GM04504 (cell line): ENCODE results near the gene IER3IP1.
"Not testable (repeated sequence)": the region's sequence is repeated elsewhere in the genome, so short reads cannot be mapped to it uniquely, and the experiment has no call there.

Experiments
- DNase-seq: peaks from one replicate; pipeline ENCODE4 v3.0.0-alpha.2; 2012; ENCODE audit warnings: low read depth

IER3IP1 gene

GRCh38 chr18:47175898-47176575 lies at the start of gene IER3IP1:
Gene IER3IP1, minus strand, starts transcription at chr18:47176364. Its CDS starts 87 bp downstream, at chr18:47176277.
- DNase-seq: peak; percentile 71

GRCh38 chr18:47215554-47216138 lies 39.5 kb upstream of the IER3IP1 start:
- DNase-seq: peak; percentile 20

- DNase-seq: no peak
These were observed 33.0 kb upstream of the IER3IP1 start for GRCh38 chr18:47209171-47209570.

- DNase-seq: no peak
These were observed 30.9 kb upstream of the IER3IP1 start for GRCh38 chr18:47206945-47207637.

GRCh38 chr18:47204908-47205522 lies 28.9 kb upstream of the IER3IP1 start:
- DNase-seq: peak; percentile 22

- DNase-seq: no peak
These were observed 27.7 kb upstream of the IER3IP1 start for GRCh38 chr18:47203626-47204464.

- not testable (repeated sequence) for DNase-seq
These were observed 19.8 kb upstream of the IER3IP1 start for GRCh38 chr18:47195961-47196360.

GRCh38 chr18:47191961-47192360 lies 15.8 kb upstream of the IER3IP1 start:
- DNase-seq: no peak

- DNase-seq: no peak
These were observed 11.6 kb upstream of the IER3IP1 start for GRCh38 chr18:47187721-47188120.

- no peak for DNase-seq
These were observed 8.4 kb upstream of the IER3IP1 start for GRCh38 chr18:47184419-47185050.

- not testable (repeated sequence) for DNase-seq
These were observed 6.0 kb upstream of the IER3IP1 start for GRCh38 chr18:47182156-47182555.

GRCh38 chr18:47180765-47181164 lies 4.6 kb upstream of the IER3IP1 start:
- no peak for DNase-seq

GRCh38 chr18:47179520-47179919 lies 3.4 kb upstream of the IER3IP1 start:
- DNase-seq: no peak

GRCh38 chr18:47175283-47175897 lies 774 bp downstream of the IER3IP1 start:
- DNase-seq: no peak

GRCh38 chr18:47174545-47175116 lies 1.5 kb downstream of the IER3IP1 start:
- DNase-seq: no peak

- DNase-seq: no peak
These were observed 3.7 kb downstream of the IER3IP1 start for GRCh38 chr18:47172476-47172875.

- DNase-seq: no peak
These were observed 7.3 kb downstream of the IER3IP1 start for GRCh38 chr18:47168913-47169312.

GRCh38 chr18:47168509-47168908 lies 7.7 kb downstream of the IER3IP1 start:
- no peak for DNase-seq

- DNase-seq: no peak
These were observed 9.9 kb downstream of the IER3IP1 start for GRCh38 chr18:47166294-47166693.

- no peak for DNase-seq
These were observed 12.9 kb downstream of the IER3IP1 start for GRCh38 chr18:47163241-47163640.

- DNase-seq: no peak
These were observed 15.9 kb downstream of the IER3IP1 start for GRCh38 chr18:47160256-47160655.
